K562 (cell line): ENCODE measurements around the gene KCP. TPM values are rescaled to one million over a fixed set of nuclear protein-coding genes. Genes with fewer than 3 reads are reported as not detected.

Experiments used
- CCNT2 ChIP-seq: IDR thresholded peaks from 2 replicates; pipeline ENCODE4 v1.6.1; 2011; ENCODE audit warnings: borderline replicate concordance, low read depth, mild to moderate bottlenecking, moderate library complexity, mixed read lengths, low read length; ENCODE audit not compliant: insufficient read length; ENCODE audit errors: extremely low read depth
- CHD1 ChIP-seq: fragments of 200-600 bp; sonication (generic); IDR thresholded peaks from one replicate; pipeline ENCODE4 v1.6.1; 2012; ENCODE audit warnings: mild to moderate bottlenecking, moderate library complexity, low read length, inconsistent platforms
- CTCF ChIP-seq, 3 experiments: IDR thresholded peaks in 2 of 3; conservative IDR thresholded peaks in 1 of 3; 2 replicates each; pipeline ENCODE4 v1.5.1; 2011 to 2012; ENCODE audit warnings: low read length in 3 of 3, mild to moderate bottlenecking in 3 of 3, control low read depth in 2 of 3, improper control_type of control experiment in 1 of 3, inconsistent platforms in 1 of 3, low read depth in 1 of 3, mixed read lengths in 1 of 3, moderate library complexity in 1 of 3; ENCODE audit not compliant: insufficient read depth in 2 of 3
- EZH2 ChIP-seq: IDR thresholded peaks from 2 replicates; pipeline ENCODE4 v1.6.1; 2012; ENCODE audit warnings: low read depth, mild to moderate bottlenecking, inconsistent platforms, low read length, borderline replicate concordance
- FOS ChIP-seq: IDR thresholded peaks from 3 replicates; pipeline ENCODE4 v1.6.1; 2011; ENCODE audit not compliant: insufficient read length; ENCODE audit errors: extremely low read depth
- KLF6 ChIP-seq: fragments of 250-450 bp; sonication (Bioruptor Pico); IDR thresholded peaks from 2 replicates; pipeline ENCODE4 v1.4.0; 2020; ENCODE audit warnings: mild to moderate bottlenecking, moderate library complexity, borderline replicate concordance
- MAFK ChIP-seq: IDR thresholded peaks from 2 replicates; pipeline ENCODE4 v1.6.1; 2011; ENCODE audit warnings: low read length, improper control_type of control experiment
- MCM3 ChIP-seq: fragments of 450-650 bp; IDR thresholded peaks from 2 replicates; pipeline ENCODE4 v1.6.1; 2016
- NFATC3 ChIP-seq: fragments of 450-650 bp; IDR thresholded peaks from 2 replicates; pipeline ENCODE4 v1.6.1; 2017; ENCODE audit warnings: mild to moderate bottlenecking
- POLR2A ChIP-seq: fragments of 450-650 bp; conservative IDR thresholded peaks from 2 replicates; pipeline ENCODE4 v1.6.1; 2016
- SMARCA4 ChIP-seq: fragments of 450-650 bp; IDR thresholded peaks from 2 replicates; pipeline ENCODE4 v1.6.1; 2016
- SMARCC2 ChIP-seq: fragments of 450-650 bp; IDR thresholded peaks from 2 replicates; pipeline ENCODE4 v1.6.1; 2017; ENCODE audit warnings: antibody characterized with exemption, moderate library complexity, mild to moderate bottlenecking, low read depth
- SP2 ChIP-seq: IDR thresholded peaks from 2 replicates; pipeline ENCODE4 v1.6.1; 2011; ENCODE audit warnings: mild to moderate bottlenecking, low read depth, low read length, moderate library complexity; ENCODE audit not compliant: poor library complexity, severe bottlenecking; ENCODE audit errors: extremely low read depth
- TSHZ1 ChIP-seq: fragments of 250-450 bp; sonication (Bioruptor Pico); IDR thresholded peaks from 2 replicates; pipeline ENCODE4 v1.4.0; 2020; ENCODE audit warnings: mild to moderate bottlenecking, moderate library complexity
- USF2 ChIP-seq: sonication (generic); formaldehyde crosslinking; IDR thresholded peaks from 2 replicates; pipeline ENCODE4 v1.5.0; 2020; ENCODE audit warnings: missing genetic modification reagents
- ZC3H4 ChIP-seq: sonication (generic); formaldehyde crosslinking; IDR thresholded peaks from 2 replicates; pipeline ENCODE4 v1.9.0; 2021; ENCODE audit warnings: missing genetic modification reagents, borderline replicate concordance
- ZNF134 ChIP-seq: fragments of 250-450 bp; sonication (Bioruptor Pico); conservative IDR thresholded peaks from 2 replicates; pipeline ENCODE4 v1.4.0; 2020
- ZNF239 ChIP-seq: fragments of 250-450 bp; sonication (Bioruptor Pico); IDR thresholded peaks from 2 replicates; pipeline ENCODE4 v1.4.0; 2020; ENCODE audit warnings: mild to moderate bottlenecking
- ZNF24 ChIP-seq: fragments of 450-650 bp; IDR thresholded peaks from 2 replicates; pipeline ENCODE4 v1.6.1; 2016
- ZNF655 ChIP-seq: fragments of 250-450 bp; sonication (Bioruptor Pico); IDR thresholded peaks from 2 replicates; pipeline ENCODE4 v1.5.0; 2021
- ZNF717 ChIP-seq: fragments of 250-450 bp; sonication (Bioruptor Pico); IDR thresholded peaks from 2 replicates; pipeline ENCODE4 v1.5.0; 2021
- polyA plus RNA-seq, 8 experiments: library from polyadenylated mRNA; depleted of rRNA in 4 of 8; stranded (reverse) in 5 of 8; unstranded in 3 of 8; fragments of >200 nt; fragmentation: Nextera tagmentation in 2 of 8; fragmentation: Illumina TruSeq in 1 of 8; extraction: Ambion mirVana in 2 of 8; extraction: Trizol in 1 of 8; gene quantifications; 2 replicates each; pipeline versions ENCODE4 v1.2.1 to v1.2.3, GENCODE V29; 2011 to 2014; ENCODE audit warnings: inconsistent platforms in 1 of 8, missing spikeins in 1 of 8
- total RNA-seq, 7 experiments: library from RNA; depleted of rRNA in 6 of 7; stranded (reverse); fragments of >200 nt in 6 of 7; fragmentation: Illumina TruSeq in 2 of 7; extraction: Trizol in 2 of 7; gene quantifications; 2 replicates each; pipeline versions ENCODE4 v1.2.1 to v1.2.3, GENCODE V29; 2011 to 2021; ENCODE audit warnings: low replicate concordance in 1 of 7

The KCP gene
- total and polyA plus RNA-seq, 9 of the 15 experiments (the other 6 are each of a cell fraction or from before 2014, with no cell fraction given): 0.06 to 0.17 (median 0.12) TPM; not detected in 3

GRCh38 chr7:128904381-128905197, 5.9 kb downstream of the KCP start (continued):
- TF ChIP-seq ZNF655 (CRISPR knock-in tag) (no peak), CCNT2 (no peak), ZNF134 (CRISPR knock-in tag) (no peak), KLF6 (CRISPR knock-in tag) (no peak), CTCF (IDR thresholded peaks at IDR 0.05 in 2 of 3, conservative IDR thresholded peaks at IDR 0.05 in 1 of 3; ENCODE audit: insufficient read depth in 2 of 3, low read depth in 1 of 3, low read length in 3 of 3) (peak; percentile 86 to 92 (median 91)), POLR2A (no peak), MAFK (no peak), CHD1 (no peak), MCM3 (no peak), ZNF717 (CRISPR knock-in tag) (no peak), ZNF239 (CRISPR knock-in tag) (no peak), ZNF24 (no peak), SMARCC2 (no peak), FOS (no peak), TSHZ1 (CRISPR knock-in tag) (no peak), SP2 (no peak), NFATC3 (no peak), ZC3H4 (CRISPR knock-in tag) (no peak), EZH2 (no peak), SMARCA4 (no peak), USF2 (CRISPR knock-in tag) (peak; percentile 58)
